Ovary (tissue), 9 donors: Measurements from ENCODE around the gene ZNF808. TPM values are rescaled to one million over a fixed set of nuclear protein-coding genes. Genes with fewer than 3 reads are reported as not detected.
"Not testable (repeated sequence)": the region's sequence is repeated elsewhere in the genome, so short reads cannot be mapped to it uniquely, and the experiment has no call there.

ENCODE experiments used
- DNase-seq, 5 donors: peaks; one replicate each; pipeline ENCODE4 v3.0.0-alpha.2; 2019 to 2020
- H3K27ac ChIP-seq, 2 donors: fragments of 200-600 bp; one replicate each; pipeline versions ENCODE4 v1.5.1 to v1.8.0; 2019 to 2022
- H3K27me3 ChIP-seq: fragments of 200-600 bp; one replicate; pipeline ENCODE4 v1.8.0; 2022
- H3K36me3 ChIP-seq: fragments of 200-600 bp; sonication (generic); one replicate; pipeline ENCODE4 v1.5.1; 2019
- H3K4me1 ChIP-seq: one replicate; pipeline ENCODE4 v1.8.1; 2013; ENCODE audit warnings: mild to moderate bottlenecking, moderate library complexity; ENCODE audit not compliant: insufficient read depth
- H3K4me3 ChIP-seq: fragments of 200-600 bp; sonication (generic); one replicate; pipeline ENCODE4 v1.5.1; 2017
- H3K9me3 ChIP-seq, 2 donors: fragments of 200-600 bp in 1 of 2; sonication (generic) in 1 of 2; one replicate each; pipeline versions ENCODE4 v1.5.1 to v1.8.1; 2013 to 2019; ENCODE audit warnings: mild to moderate bottlenecking in 1 of 2, moderate library complexity in 1 of 2
- CTCF ChIP-seq, 3 donors: fragments of 450-650 bp in 2 of 3; fragments of 200-600 bp in 1 of 3; IDR thresholded peaks; one replicate each; pipeline versions ENCODE4 v1.5.1 to v1.8.0; 2016 to 2022; ENCODE audit warnings: antibody characterized with exemption in 3 of 3, mild to moderate bottlenecking in 1 of 3
- EP300 ChIP-seq: sonication (generic); formaldehyde crosslinking; IDR thresholded peaks from one replicate; pipeline ENCODE4 v1.6.1; 2017; ENCODE audit warnings: antibody characterized with exemption
- POLR2A ChIP-seq: fragments of 450-650 bp; IDR thresholded peaks from one replicate; pipeline ENCODE4 v1.6.1; 2017; ENCODE audit warnings: antibody characterized with exemption, mild to moderate bottlenecking, moderate library complexity
- WGBS, 3 donors: extraction: QIAGEN DNeasy Blood & Tissue Kit in 1 of 3; methylation state at CpG; one replicate each; pipeline versions ENCODE4 v1.1.5 to v1.1.7; 2013 to 2017; 5-methylcytosine and 5-hydroxymethylcytosine counted together
- intact Hi-C, 4 donors: fragments of 100-400 bp; cut with DNase I; formaldehyde crosslinking; loops; one replicate each; pipeline versions ENCODE4 v1.11.0 to v1.15.1; 2022 to 2023
- polyA plus RNA-seq, 2 donors: library from polyadenylated mRNA; stranded (reverse); fragments of 200-250 nt in 1 of 2; fragments of 350-450 nt in 1 of 2; fragmentation: Illumina TruSeq in 1 of 2; extraction: RNeasy Lipid Tissue Mini Kit (QIAGEN cat#74804) in 1 of 2; gene quantifications; one replicate each; pipeline ENCODE4 v1.2.3, GENCODE V29; 2013 to 2014
- total RNA-seq, 7 donors: library from RNA; depleted of rRNA in 2 of 7; stranded (reverse); fragments of >200 nt in 2 of 7; fragmentation: NEBNext Ultra II Directional in 3 of 7; extraction: Animal tissue kit (Norgen Biotek cat#: 25700) in 3 of 7; gene quantifications; one replicate each; pipeline versions ENCODE4 v1.1.0 to v1.2.4, GENCODE V29; 2016 to 2023
- donor health status: DM: no; HTN: no; CAD: no; lungs with moderate emphysema.
- donor health status: DM: no; HTN: no; CAD: no.
- donor health status: Bipolar disorder and iron deficiency.
- donor health status: DM: yes; HTN: yes; CAD: no.
- donor health status: DM: no; HTN: no; CAD: no.
- donor health status: DM: yes; HTN: yes; CAD: no.

Gene ZNF808
- total and polyA plus RNA-seq, 9 donors, result 6.0 to 26.4 (median 20.0) TPM

GRCh38 chr19:52533901-52534300 lies 6.4 kb downstream of the ZNF808 start:
- 89 to 96% (median 90%) methylated on average over 5 of the region's 5 CpGs for WGBS, 3 donors
- Histone ChIP-seq H3K9me3 (no peaks in the 10 kb centered on the region), H3K36me3 (no peaks in the 10 kb centered on the region), H3K27me3 (no peaks in the 10 kb centered on the region), H3K4me3 (no peak overlapping the region), H3K4me1 (peaks cover 3% of the 10 kb centered on the region), H3K27ac (no peak overlapping the region)
- TF ChIP-seq POLR2A (no peak), EP300 (no peak), CTCF (IDR thresholded peaks at IDR 0.05) (no peak)
- no peak for DNase-seq
- intact Hi-C loops, result no loop called here

DNA sequence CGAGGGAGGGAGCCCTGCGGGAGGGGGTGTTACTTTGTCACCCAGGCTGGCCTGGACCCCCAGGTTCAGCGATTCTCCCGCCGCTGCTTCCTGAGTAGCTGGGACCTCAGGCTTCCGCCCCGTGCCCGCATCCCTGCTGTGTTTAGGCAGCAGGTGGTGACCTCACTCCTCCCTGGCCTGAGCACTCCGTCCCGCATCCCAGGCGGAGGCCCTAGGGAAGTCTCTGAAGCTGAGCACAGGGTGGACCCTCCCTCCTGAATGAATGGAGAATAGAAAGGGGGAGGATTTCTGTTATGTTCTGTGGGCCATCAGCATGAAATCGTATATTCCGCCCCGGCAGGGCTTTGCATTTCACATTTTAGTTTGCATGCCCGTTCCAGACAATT lies 7.9 kb downstream of the ZNF808 start:
- intact Hi-C loops, H3K27me3 ChIP-seq, H3K9me3 ChIP-seq, H3K36me3 ChIP-seq, H3K4me1 ChIP-seq, H3K27ac ChIP-seq: not testable (repeated sequence)
- peak; percentile 10 to 46 (median 29) for DNase-seq
- WGBS, 3 donors, result 1% methylated on average over 15 of the region's 15 CpGs
- peak overlapping the region; percentile 55 for H3K4me3 ChIP-seq

- WGBS, 3 donors, result 0% methylated on average over 49 to 50 of the region's 50 CpGs
- Histone ChIP-seq H3K27ac (peak overlapping the region in 1 of 2 donors; percentile 40), H3K36me3 (no peaks in the 10 kb centered on the region), H3K9me3 (no peaks in the 10 kb centered on the region), H3K27me3 (no peaks in the 10 kb centered on the region), H3K4me3 (peak overlapping the region; percentile 55), H3K4me1 (peaks cover 3% of the 10 kb centered on the region)
- TF ChIP-seq CTCF (IDR thresholded peaks at IDR 0.05) (no peak), POLR2A (no peak), EP300 (no peak)
- peak; percentile 79 to 91 (median 84) for DNase-seq
- intact Hi-C loops, result no loop called here
Measured at GRCh38 chr19:52535771-52536447, 8.4 kb downstream of the ZNF808 start.

- no peaks in the 10 kb centered on the region for H3K9me3 ChIP-seq
- intact Hi-C loops, result no loop called here
- peak overlapping the region in 1 of 2 donors; percentile 40 for H3K27ac ChIP-seq
- no peaks in the 10 kb centered on the region for H3K36me3 ChIP-seq
- no peak for TF ChIP-seq CTCF (IDR thresholded peaks at IDR 0.05)
- no peak for TF ChIP-seq EP300
- no peak for TF ChIP-seq POLR2A
- H3K27me3 ChIP-seq, result no peaks in the 10 kb centered on the region
- peak overlapping the region; percentile 55 for H3K4me3 ChIP-seq
- peaks cover 3% of the 10 kb centered on the region for H3K4me1 ChIP-seq
- 2 to 6% (median 6%) methylated on average over 17 of the region's 17 CpGs for WGBS, 3 donors
- DNase-seq, result peak in 1 of 5 donors; percentile 11
Measured at GRCh38 chr19:52536448-52536800, 9.0 kb downstream of the ZNF808 start.

DNA sequence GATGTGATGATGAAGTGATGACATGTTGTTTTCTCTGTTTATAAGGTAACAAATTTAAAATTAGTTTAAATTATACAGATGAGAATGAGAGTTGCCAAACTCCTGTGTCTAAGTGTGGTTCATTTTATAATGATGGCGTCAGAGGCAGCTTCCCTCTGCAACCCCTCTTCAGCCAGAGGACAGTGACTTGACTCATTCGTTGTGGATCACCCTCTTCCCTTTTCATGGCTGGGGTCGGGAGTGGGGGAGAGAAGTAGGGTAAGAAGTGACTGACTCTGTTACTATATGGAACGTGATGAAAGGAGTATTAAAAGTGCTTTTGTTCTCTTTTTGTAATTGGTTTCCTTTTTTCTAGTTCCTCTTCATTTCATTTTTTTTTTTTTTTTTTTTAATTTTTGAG lies 11.3 kb downstream of the ZNF808 start:
- DNase-seq, H3K9me3 ChIP-seq, H3K36me3 ChIP-seq, H3K4me1 ChIP-seq, H3K27me3 ChIP-seq, H3K27ac ChIP-seq, intact Hi-C loops, H3K4me3 ChIP-seq: not testable (repeated sequence)
- 58 to 79% (median 70%) methylated on average over 4 of the region's 4 CpGs for WGBS, 3 donors

DNA sequence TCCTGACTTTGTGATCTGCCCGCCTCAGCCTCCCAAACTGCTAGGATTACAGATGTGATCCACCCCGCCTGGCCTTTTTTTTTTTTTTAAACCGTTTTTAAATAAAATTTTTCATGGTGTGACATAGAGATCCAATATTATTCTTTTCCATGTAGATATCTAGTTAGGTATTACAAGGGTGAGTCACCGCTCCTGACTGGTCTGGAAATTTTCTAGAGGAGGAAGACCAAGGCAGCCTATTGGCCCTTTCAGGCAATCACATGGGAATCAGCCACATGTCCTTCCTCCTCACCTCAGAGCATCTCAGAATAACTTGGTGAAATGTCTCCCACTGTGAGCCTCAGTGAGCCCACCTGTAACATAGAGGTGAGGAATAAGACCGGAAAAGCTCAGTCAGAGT lies 13.7 kb downstream of the ZNF808 start:
- DNase-seq, H3K9me3 ChIP-seq, H3K4me1 ChIP-seq, H3K27ac ChIP-seq, H3K4me3 ChIP-seq, H3K36me3 ChIP-seq, intact Hi-C loops, H3K27me3 ChIP-seq: not testable (repeated sequence)
- WGBS, 3 donors, result 92 to 98% (median 96%) methylated on average over 5 of the region's 5 CpGs
